ENCODE measurements around the gene MPHOSPH10.

DNA sequence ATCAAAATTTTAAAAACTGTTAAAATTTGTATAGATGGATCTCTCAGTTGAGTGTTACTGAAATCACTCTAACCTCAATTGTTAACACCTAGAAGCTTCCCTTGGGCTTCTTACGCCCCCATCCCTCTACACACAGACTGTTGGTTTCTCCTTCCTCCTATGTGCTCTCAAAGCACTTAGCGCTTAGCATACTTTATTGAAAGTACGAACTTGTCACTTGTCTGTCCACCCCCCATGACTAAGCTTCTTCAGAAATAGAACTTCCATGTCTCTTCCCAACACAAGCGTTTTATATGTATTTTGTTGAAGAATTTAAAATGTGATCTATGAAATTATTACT lies 441 bp downstream of the MPHOSPH10 start:
- TF ChIP-seq FOXP4 (CRISPR knock-in tag; IDR thresholded peaks at IDR 0.05) (no peak), EZH2 (conservative IDR thresholded peaks at IDR 0.05; ENCODE audit: low read depth, low read length) (no peak), CENPT (CRISPR knock-in tag; IDR thresholded peaks at IDR 0.05; ENCODE audit: low read depth) (no peak), ZNF281 (CRISPR knock-in tag; IDR thresholded peaks at IDR 0.05; ENCODE audit: borderline replicate concordance) (no peak)
- TF ChIP-seq, protein P1, sequence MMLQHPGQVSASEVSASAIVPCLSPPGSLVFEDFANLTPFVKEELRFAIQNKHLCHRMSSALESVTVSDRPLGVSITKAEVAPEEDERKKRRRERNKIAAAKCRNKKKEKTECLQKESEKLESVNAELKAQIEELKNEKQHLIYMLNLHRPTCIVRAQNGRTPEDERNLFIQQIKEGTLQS (CRISPR knock-in tag; IDR thresholded peaks at IDR 0.05) = no peak
- TF ChIP-seq, protein P2, sequence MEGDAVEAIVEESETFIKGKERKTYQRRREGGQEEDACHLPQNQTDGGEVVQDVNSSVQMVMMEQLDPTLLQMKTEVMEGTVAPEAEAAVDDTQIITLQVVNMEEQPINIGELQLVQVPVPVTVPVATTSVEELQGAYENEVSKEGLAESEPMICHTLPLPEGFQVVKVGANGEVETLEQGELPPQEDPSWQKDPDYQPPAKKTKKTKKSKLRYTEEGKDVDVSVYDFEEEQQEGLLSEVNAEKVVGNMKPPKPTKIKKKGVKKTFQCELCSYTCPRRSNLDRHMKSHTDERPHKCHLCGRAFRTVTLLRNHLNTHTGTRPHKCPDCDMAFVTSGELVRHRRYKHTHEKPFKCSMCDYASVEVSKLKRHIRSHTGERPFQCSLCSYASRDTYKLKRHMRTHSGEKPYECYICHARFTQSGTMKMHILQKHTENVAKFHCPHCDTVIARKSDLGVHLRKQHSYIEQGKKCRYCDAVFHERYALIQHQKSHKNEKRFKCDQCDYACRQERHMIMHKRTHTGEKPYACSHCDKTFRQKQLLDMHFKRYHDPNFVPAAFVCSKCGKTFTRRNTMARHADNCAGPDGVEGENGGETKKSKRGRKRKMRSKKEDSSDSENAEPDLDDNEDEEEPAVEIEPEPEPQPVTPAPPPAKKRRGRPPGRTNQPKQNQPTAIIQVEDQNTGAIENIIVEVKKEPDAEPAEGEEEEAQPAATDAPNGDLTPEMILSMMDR (CRISPR knock-in tag; IDR thresholded peaks at IDR 0.05) = no peak
- TF ChIP-seq, protein P3, sequence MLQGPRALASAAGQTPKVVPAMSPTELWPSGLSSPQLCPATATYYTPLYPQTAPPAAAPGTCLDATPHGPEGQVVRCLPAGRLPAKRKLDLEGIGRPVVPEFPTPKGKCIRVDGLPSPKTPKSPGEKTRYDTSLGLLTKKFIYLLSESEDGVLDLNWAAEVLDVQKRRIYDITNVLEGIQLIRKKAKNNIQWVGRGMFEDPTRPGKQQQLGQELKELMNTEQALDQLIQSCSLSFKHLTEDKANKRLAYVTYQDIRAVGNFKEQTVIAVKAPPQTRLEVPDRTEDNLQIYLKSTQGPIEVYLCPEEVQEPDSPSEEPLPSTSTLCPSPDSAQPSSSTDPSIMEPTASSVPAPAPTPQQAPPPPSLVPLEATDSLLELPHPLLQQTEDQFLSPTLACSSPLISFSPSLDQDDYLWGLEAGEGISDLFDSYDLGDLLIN (CRISPR knock-in tag; IDR thresholded peaks at IDR 0.05; ENCODE audit: borderline replicate concordance) = no peak
